HepG2 (cell line): ENCODE data around the gene PRRC2A. TPM values are rescaled to one million over a fixed set of nuclear protein-coding genes. Genes with fewer than 3 reads are reported as not detected.

ENCODE experiments used
- ATF2 ChIP-seq: sonication (generic); formaldehyde crosslinking; IDR thresholded peaks from 2 replicates; pipeline ENCODE4 v1.4.0; 2020; ENCODE audit warnings: missing genetic modification reagents
- CHD2 ChIP-seq: IDR thresholded peaks from 2 replicates; pipeline ENCODE4 v1.6.1; 2011; ENCODE audit warnings: low read depth, low read length, improper control_type of control experiment
- DNMT1 ChIP-seq: sonication (generic); formaldehyde crosslinking; IDR thresholded peaks from 2 replicates; pipeline ENCODE4 v1.5.1; 2020; ENCODE audit warnings: mild to moderate bottlenecking, missing genetic modification reagents
- DR1 ChIP-seq: sonication (generic); formaldehyde crosslinking; IDR thresholded peaks from 2 replicates; pipeline ENCODE4 v1.8.0; 2021; ENCODE audit warnings: mild to moderate bottlenecking, missing genetic modification reagents, inconsistent platforms
- E2F2 ChIP-seq: sonication (generic); formaldehyde crosslinking; IDR thresholded peaks from 2 replicates; pipeline ENCODE4 v1.4.0; 2020; ENCODE audit warnings: missing genetic modification reagents, borderline replicate concordance
- ERF ChIP-seq: IDR thresholded peaks from 2 replicates; pipeline ENCODE4 v1.6.1; 2018; ENCODE audit warnings: missing biosample characterization, missing genetic modification reagents
- ETS1 ChIP-seq: sonication (generic); formaldehyde crosslinking; IDR thresholded peaks from 2 replicates; pipeline ENCODE4 v1.4.0; 2020; ENCODE audit warnings: missing genetic modification reagents
- FOXK2 ChIP-seq: fragments of 450-650 bp; IDR thresholded peaks from 2 replicates; pipeline ENCODE4 v1.6.1; 2016
- GPBP1L1 ChIP-seq: sonication (generic); formaldehyde crosslinking; IDR thresholded peaks from 2 replicates; pipeline ENCODE4 v1.5.0; 2020; ENCODE audit warnings: mild to moderate bottlenecking, missing genetic modification reagents
- HOXA3 ChIP-seq: sonication (generic); formaldehyde crosslinking; IDR thresholded peaks from 2 replicates; pipeline ENCODE4 v1.5.0; 2020; ENCODE audit warnings: missing genetic modification reagents
- KLF13 ChIP-seq: sonication (generic); formaldehyde crosslinking; IDR thresholded peaks from 2 replicates; pipeline ENCODE4 v1.4.0; 2020; ENCODE audit warnings: mild to moderate bottlenecking, missing genetic modification reagents
- PCBP1 ChIP-seq: fragments of 200-400 bp; formaldehyde crosslinking; IDR thresholded peaks from 2 replicates; pipeline ENCODE4 v1.6.1; 2017; ENCODE audit warnings: mild to moderate bottlenecking, low read depth, low read length, borderline replicate concordance
- RELA ChIP-seq: sonication (generic); formaldehyde crosslinking; IDR thresholded peaks from 2 replicates; pipeline ENCODE4 v1.4.0; 2020; ENCODE audit warnings: missing genetic modification reagents
- SMARCE1 ChIP-seq: fragments of 450-650 bp; IDR thresholded peaks from 2 replicates; pipeline ENCODE4 v1.6.1; 2017; ENCODE audit warnings: borderline replicate concordance
- SOX6 ChIP-seq, 2 experiments: fragments of 450-650 bp in 1 of 2; sonication (generic) in 1 of 2; formaldehyde crosslinking in 1 of 2; IDR thresholded peaks; 2 replicates each; pipeline versions ENCODE4 v1.4.0 to v1.6.1; 2017 to 2020; ENCODE audit warnings: antibody characterized with exemption in 1 of 2, mild to moderate bottlenecking in 1 of 2, missing genetic modification reagents in 1 of 2
- U2AF1 ChIP-seq: fragments of 200-400 bp; formaldehyde crosslinking; optimal IDR thresholded peaks from 2 replicates; pipeline ENCODE3; 2017; ENCODE audit warnings: mild to moderate bottlenecking, low read depth, low read length
- ZNF143 ChIP-seq: sonication (generic); formaldehyde crosslinking; IDR thresholded peaks from 2 replicates; pipeline ENCODE4 v1.4.0; 2020; ENCODE audit warnings: missing genetic modification reagents
- ZNF580 ChIP-seq: IDR thresholded peaks from 2 replicates; pipeline ENCODE4 v1.6.1; 2016; ENCODE audit warnings: low read depth, borderline replicate concordance
- ZNF773 ChIP-seq: sonication (generic); formaldehyde crosslinking; IDR thresholded peaks from 2 replicates; pipeline ENCODE4 v1.4.0; 2020; ENCODE audit warnings: missing genetic modification reagents, borderline replicate concordance
- ZNF784 ChIP-seq: sonication (generic); formaldehyde crosslinking; IDR thresholded peaks from 2 replicates; pipeline ENCODE4 v1.5.1; 2020; ENCODE audit warnings: missing genetic modification reagents, mild to moderate bottlenecking, borderline replicate concordance
- polyA plus RNA-seq, 8 experiments: library from polyadenylated mRNA; depleted of rRNA in 3 of 8; stranded (reverse) in 7 of 8; unstranded in 1 of 8; fragments of >200 nt; fragmentation: Illumina TruSeq in 4 of 8; extraction: Trizol in 4 of 8; gene quantifications; 2 replicates each; pipeline versions ENCODE4 v1.2.1 to v1.2.3, GENCODE V29; 2011 to 2016; ENCODE audit warnings: low read depth in 4 of 8, missing spikeins in 1 of 8, mixed read lengths in 1 of 8; ENCODE audit not compliant: insufficient read depth in 1 of 8
- total RNA-seq, 5 experiments: library from RNA; depleted of rRNA; stranded (reverse); fragments of >200 nt; fragmentation: Illumina TruSeq; extraction: Trizol; gene quantifications; 2 replicates each; pipeline ENCODE4 v1.2.3, GENCODE V29; 2016; ENCODE audit warnings: low read depth in 1 of 5

PRRC2A gene
- total and polyA plus RNA-seq, 2 of the 13 experiments (the other 11 are each of a cell fraction or from before 2014, with no cell fraction given): 38.9 to 47.4 TPM

GRCh38 chr6:31619805-31620585 lies 520 bp upstream of the PRRC2A start (continued):
- TF ChIP-seq CHD2 (peak; percentile 76), E2F2 (CRISPR knock-in tag) (peak; percentile 81; the same call in 1 of the 2 replicates), DNMT1 (no peak; the same call in 1 of the 2 replicates), RELA (CRISPR knock-in tag) (no peak), U2AF1 (no peak), FOXK2 (peak; percentile 47; the same call in 1 of the 2 replicates), ZNF143 (0 out of 2 replicates have a peak, but pooled peaks have one; percentile 42), SOX6 (IDR thresholded peaks at IDR 0.05) (no peak), SOX6 (CRISPR knock-in tag; IDR thresholded peaks at IDR 0.05) (peak; percentile 64), SMARCE1 (no peak), ZNF773 (CRISPR knock-in tag) (peak; percentile 77), ZNF784 (CRISPR knock-in tag) (peak; percentile 20; the same call in 1 of the 2 replicates), ERF (CRISPR knock-in tag) (0 out of 2 replicates have a peak, but pooled peaks have one; percentile 74), PCBP1 (peak; percentile 70; the same call in 1 of the 2 replicates), DR1 (CRISPR knock-in tag) (peak; percentile 80), ZNF580 (CRISPR knock-in tag) (peak; percentile 82; the same call in 1 of the 2 replicates), HOXA3 (no peak; the same call in none of the 2 replicates), ATF2 (CRISPR knock-in tag) (peak; percentile 59; the same call in 1 of the 2 replicates), ETS1 (CRISPR knock-in tag) (peak; percentile 84; the same call in 1 of the 2 replicates), GPBP1L1 (CRISPR knock-in tag) (no peak), KLF13 (no peak)
